Erythroblast (primary cell): ENCODE measurements around the gene CFTR.

ENCODE experiments used
- DNase-seq, 2 experiments: peaks; one replicate each; lab custom pipeline; 2025; lab: John Stamatoyannopoulos, UW
- GATA1 ChIP-seq: IDR thresholded peaks from 2 replicates; pipeline ENCODE4 v1.6.1; 2011; ENCODE audit warnings: low read depth, mild to moderate bottlenecking, control low read depth, low read length, moderate library complexity
- POLR2A ChIP-seq: IDR thresholded peaks from 2 replicates; pipeline ENCODE4 v1.6.1; 2011; ENCODE audit warnings: mild to moderate bottlenecking, low read length

The CFTR gene

DNA sequence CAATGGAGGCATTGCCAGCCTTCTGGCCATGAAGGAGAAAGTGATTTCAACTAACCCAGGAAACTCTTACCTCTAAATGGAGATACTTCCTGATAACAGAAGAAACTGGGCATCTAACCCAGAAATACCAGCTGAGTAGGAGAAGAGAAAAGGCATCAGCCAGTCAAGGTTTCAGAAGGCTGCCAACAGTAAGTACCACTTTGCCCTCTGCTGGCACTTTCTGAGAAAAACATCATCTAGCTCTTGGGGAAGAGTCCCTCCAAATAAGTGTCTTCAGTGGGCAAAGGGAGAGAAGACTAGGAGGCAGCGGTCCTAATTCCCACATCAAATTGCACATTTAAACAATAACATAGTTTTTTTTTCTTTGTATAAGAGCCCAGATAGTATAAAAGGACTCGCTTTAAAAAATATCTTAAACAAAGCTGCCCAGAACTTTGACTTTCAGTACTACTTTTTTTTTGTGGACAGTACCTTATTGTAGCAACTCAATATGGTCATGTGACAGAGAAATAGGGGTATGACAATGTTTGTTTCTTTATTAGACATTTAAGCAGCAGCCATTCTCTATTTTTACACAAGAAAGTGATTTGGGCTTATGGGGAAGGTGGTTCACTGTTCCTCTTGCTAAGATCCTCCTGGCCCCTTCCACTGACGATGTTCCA, 236.1 kb downstream of the CFTR start:
- TF ChIP-seq GATA1, result no peak
- TF ChIP-seq POLR2A, result no peak
- peak; percentile 28 to 49 for DNase-seq

DNA sequence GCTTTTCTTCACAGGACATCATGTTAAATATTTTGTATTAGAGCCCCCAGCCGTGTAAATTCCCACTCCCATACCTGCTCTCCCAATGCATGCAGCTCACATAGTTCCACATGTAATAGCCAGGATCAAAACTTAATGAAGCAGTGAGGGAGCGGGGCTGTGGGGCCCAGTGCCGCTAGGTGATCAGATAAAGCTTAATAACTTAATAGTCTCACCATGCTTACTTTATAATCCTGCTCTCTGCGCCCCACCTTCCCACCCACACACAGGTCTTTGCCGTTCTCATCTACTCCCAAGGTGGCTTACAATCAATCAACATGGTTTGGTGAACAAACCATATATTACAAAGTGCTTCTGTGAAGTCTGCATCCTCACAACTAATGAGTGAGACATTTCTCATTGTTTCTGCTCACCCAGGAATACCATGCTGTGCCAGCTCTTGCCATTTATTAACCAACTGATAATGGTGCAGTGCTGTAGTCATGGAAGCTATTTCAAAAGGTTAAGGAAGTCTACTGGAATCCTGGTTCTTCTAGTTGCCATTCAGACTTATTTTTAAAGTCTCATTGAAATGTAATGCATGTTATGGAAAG, 237.0 kb downstream of the CFTR start:
- DNase-seq, result no peak
- TF ChIP-seq POLR2A (no peak), GATA1 (no peak)

DNA sequence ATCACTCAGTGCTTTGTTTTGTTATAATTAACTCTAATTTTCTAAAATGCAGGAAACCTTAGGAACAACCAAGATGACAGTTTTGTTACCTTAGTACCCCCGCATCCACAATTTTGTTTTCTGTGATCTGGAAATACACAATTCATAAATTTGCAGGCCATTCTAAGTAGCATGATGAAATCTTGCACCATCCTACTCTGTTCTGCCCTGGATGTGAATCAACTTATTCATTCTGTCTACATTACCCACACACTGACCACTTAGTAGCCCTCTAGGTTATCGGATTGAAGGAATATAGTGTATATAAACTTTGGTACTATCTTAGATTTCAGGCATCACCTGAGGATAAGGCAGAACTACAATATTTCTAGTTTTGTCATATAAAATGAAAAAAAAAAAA, 237.5 kb downstream of the CFTR start:
- no peak for DNase-seq
- TF ChIP-seq GATA1 (no peak), POLR2A (no peak)
